Stimulated activated naive CD8-positive, alpha-beta T cell treated with anti-CD3 and anti-CD28 coated beads, Interleukin-15, amount 100 ng/mL, for 72 hours (primary cell): ENCODE results near the gene ANGPTL3.
A peak's percentile ranks its signal among the peaks of the same experiment; 100 is the strongest.
"Not testable (repeated sequence)": the region's sequence is repeated elsewhere in the genome, so short reads cannot be mapped to it uniquely, and the experiment has no call there.

Experiments used
- ATAC-seq: fragments of 150-1000 bp; cut with Tn5 transposase; 2 replicates; pipeline ENCODE4 v1.10.0; 2021; ENCODE audit warnings: mild to moderate bottlenecking, moderate library complexity
- DNase-seq, 2 donors: peaks; one replicate each; pipeline ENCODE4 v3.0.0; 2021 to 2022
- H3K27ac Mint-ChIP-seq, 2 donors: one replicate each; pipeline ENCODE4 v1.8.0; 2022; ENCODE audit warnings: mild to moderate bottlenecking in 2 of 2, mixed read lengths in 2 of 2, moderate library complexity in 2 of 2
- H3K27me3 Mint-ChIP-seq: one replicate; pipeline ENCODE4 v1.8.0; 2022; ENCODE audit warnings: mixed read lengths
- H3K4me1 Mint-ChIP-seq: one replicate; pipeline ENCODE4 v1.8.0; 2022; ENCODE audit warnings: mild to moderate bottlenecking, mixed read lengths
- H3K4me3 Mint-ChIP-seq, 2 donors: one replicate each; pipeline ENCODE4 v1.8.0; 2022; ENCODE audit warnings: mild to moderate bottlenecking in 2 of 2, mixed read lengths in 2 of 2, moderate library complexity in 1 of 2
- H3K9me3 Mint-ChIP-seq, 2 donors: one replicate each; pipeline ENCODE4 v1.8.0; 2022; ENCODE audit warnings: mixed read lengths in 2 of 2

Gene ANGPTL3

GRCh38 chr1:62608905-62609304 is 11.6 kb downstream of the ANGPTL3 start:
- H3K27ac Mint-ChIP-seq, result no peak overlapping the region
- no peak for ATAC-seq
- H3K4me3 Mint-ChIP-seq, result no peak overlapping the region
- no peaks in the 10 kb centered on the region for H3K9me3 Mint-ChIP-seq
- no peak for DNase-seq
- H3K27me3 Mint-ChIP-seq, result no peaks in the 10 kb centered on the region
- no peaks in the 10 kb centered on the region for H3K4me1 Mint-ChIP-seq

GRCh38 chr1:62610588-62610987 is 13.3 kb downstream of the ANGPTL3 start:
- not testable (repeated sequence) for DNase-seq, H3K27ac Mint-ChIP-seq, H3K27me3 Mint-ChIP-seq, H3K9me3 Mint-ChIP-seq, ATAC-seq, H3K4me1 Mint-ChIP-seq, H3K4me3 Mint-ChIP-seq

GRCh38 chr1:62612770-62613169 is 15.4 kb downstream of the ANGPTL3 start:
- ATAC-seq (no peak), DNase-seq (no peak)
- Mint-ChIP-seq H3K27ac (no peak overlapping the region), H3K4me1 (no peaks in the 10 kb centered on the region), H3K4me3 (no peak overlapping the region), H3K9me3 (no peaks in the 10 kb centered on the region), H3K27me3 (no peaks in the 10 kb centered on the region)

GRCh38 chr1:62613325-62613727 is 16.0 kb downstream of the ANGPTL3 start:
- H3K4me3 Mint-ChIP-seq, result no peak overlapping the region
- H3K4me1 Mint-ChIP-seq, result no peaks in the 10 kb centered on the region
- no peak for ATAC-seq
- H3K9me3 Mint-ChIP-seq, result no peaks in the 10 kb centered on the region
- H3K27me3 Mint-ChIP-seq, result no peaks in the 10 kb centered on the region
- no peak overlapping the region for H3K27ac Mint-ChIP-seq
- DNase-seq, result no peak

- Mint-ChIP-seq H3K4me3 (no peak overlapping the region), H3K9me3 (no peaks in the 10 kb centered on the region), H3K27ac (no peak overlapping the region), H3K4me1 (no peaks in the 10 kb centered on the region), H3K27me3 (no peaks in the 10 kb centered on the region)
- no peak for DNase-seq
- no peak for ATAC-seq
Measured at GRCh38 chr1:62613890-62614289, 16.6 kb downstream of the ANGPTL3 start.

GRCh38 chr1:62621907-62622306 is 24.6 kb downstream of the ANGPTL3 start:
- peak; percentile 70 for ATAC-seq
- H3K9me3 Mint-ChIP-seq, result no peaks in the 10 kb centered on the region
- DNase-seq, result no peak
- H3K27me3 Mint-ChIP-seq, result no peaks in the 10 kb centered on the region
- peaks cover 12% of the 10 kb centered on the region for H3K4me1 Mint-ChIP-seq
- H3K27ac Mint-ChIP-seq, result no peak overlapping the region
- H3K4me3 Mint-ChIP-seq, result no peak overlapping the region

- Mint-ChIP-seq H3K9me3 (no peaks in the 10 kb centered on the region), H3K4me1 (peaks cover 12% of the 10 kb centered on the region), H3K27me3 (no peaks in the 10 kb centered on the region), H3K4me3 (no peak overlapping the region), H3K27ac (no peak overlapping the region)
- ATAC-seq (peak; percentile 62), DNase-seq (no peak)
Measured at GRCh38 chr1:62625415-62625814, 28.1 kb downstream of the ANGPTL3 start.

GRCh38 chr1:62628506-62628905 is 31.2 kb downstream of the ANGPTL3 start:
- Mint-ChIP-seq H3K9me3 (no peaks in the 10 kb centered on the region), H3K27ac (no peak overlapping the region), H3K4me1 (peaks cover 12% of the 10 kb centered on the region), H3K4me3 (no peak overlapping the region), H3K27me3 (no peaks in the 10 kb centered on the region)
- DNase-seq (no peak), ATAC-seq (no peak)

- Mint-ChIP-seq H3K4me3 (no peak overlapping the region), H3K27ac (no peak overlapping the region), H3K9me3 (no peaks in the 10 kb centered on the region), H3K27me3 (no peaks in the 10 kb centered on the region), H3K4me1 (no peaks in the 10 kb centered on the region)
- DNase-seq (no peak), ATAC-seq (no peak)
Measured at GRCh38 chr1:62637392-62638105, 40.2 kb downstream of the ANGPTL3 start.

- no peak for DNase-seq
- no peaks in the 10 kb centered on the region for H3K27me3 Mint-ChIP-seq
- no peaks in the 10 kb centered on the region for H3K9me3 Mint-ChIP-seq
- H3K4me1 Mint-ChIP-seq, result no peaks in the 10 kb centered on the region
- no peak overlapping the region for H3K4me3 Mint-ChIP-seq
- no peak overlapping the region for H3K27ac Mint-ChIP-seq
- ATAC-seq, result no peak
Measured at GRCh38 chr1:62643283-62643682, 46.0 kb downstream of the ANGPTL3 start.

- no peaks in the 10 kb centered on the region for H3K4me1 Mint-ChIP-seq
- no peak overlapping the region for H3K27ac Mint-ChIP-seq
- no peaks in the 10 kb centered on the region for H3K27me3 Mint-ChIP-seq
- no peak for DNase-seq
- no peak for ATAC-seq
- no peaks in the 10 kb centered on the region for H3K9me3 Mint-ChIP-seq
- H3K4me3 Mint-ChIP-seq, result no peak overlapping the region
Measured at GRCh38 chr1:62652387-62652786, 55.1 kb downstream of the ANGPTL3 start.

- H3K4me1 Mint-ChIP-seq, result no peaks in the 10 kb centered on the region
- DNase-seq (no peak), ATAC-seq (no peak)
- H3K27me3 Mint-ChIP-seq, result no peaks in the 10 kb centered on the region
- peak overlapping the region in 1 of 2 donors; percentile 7 for H3K27ac Mint-ChIP-seq
- H3K4me3 Mint-ChIP-seq, result no peak overlapping the region
- H3K9me3 Mint-ChIP-seq, result no peaks in the 10 kb centered on the region
Measured at GRCh38 chr1:62654744-62655143, 57.4 kb downstream of the ANGPTL3 start.
